ENCODE measurements around the gene SLC25A45.

The SLC25A45 gene

GRCh38 chr11:65386307-65387140, 4.1 kb upstream of the SLC25A45 start, which contains the start of gene FRMD8:
TSS of gene FRMD8 (plus strand) at chr11:65386637. CDS start at chr11:65387037, 400 bp downstream.
- peak; percentile 88 for DNase-seq

GRCh38 chr11:65384301-65384889, 1.9 kb upstream of the SLC25A45 start:
- no peak for DNase-seq

GRCh38 chr11:65383778-65384177, 1.3 kb upstream of the SLC25A45 start:
- DNase-seq: no peak

- DNase-seq: no peak
Observed at GRCh38 chr11:65382804-65383368, 440 bp upstream of the SLC25A45 start.

GRCh38 chr11:65381716-65382032, 772 bp downstream of the SLC25A45 start:
- no peak for DNase-seq

GRCh38 chr11:65380460-65381119, 1.9 kb downstream of the SLC25A45 start:
- no peak for DNase-seq

- no peak for DNase-seq
Observed at GRCh38 chr11:65379698-65380459, 2.6 kb downstream of the SLC25A45 start.

- no peak for DNase-seq
Observed at GRCh38 chr11:65378928-65379638, 3.4 kb downstream of the SLC25A45 start.

- no peak for DNase-seq
Observed at GRCh38 chr11:65378208-65378927, 4.1 kb downstream of the SLC25A45 start.

- DNase-seq: no peak
Observed at GRCh38 chr11:65377777-65378176, 4.7 kb downstream of the SLC25A45 start.

- DNase-seq: no peak
Observed at GRCh38 chr11:65377036-65377435, 5.4 kb downstream of the SLC25A45 start.

GRCh38 chr11:65376138-65376713, 6.2 kb downstream of the SLC25A45 start:
- no peak for DNase-seq

GRCh38 chr11:65375012-65375411, 7.4 kb downstream of the SLC25A45 start:
- no peak for DNase-seq

- DNase-seq: no peak
Observed at GRCh38 chr11:65373839-65374580, 8.4 kb downstream of the SLC25A45 start.

GRCh38 chr11:65370659-65371049, 11.8 kb downstream of the SLC25A45 start:
- DNase-seq: no peak

- no peak for DNase-seq
Observed at GRCh38 chr11:65366340-65366773, 16.1 kb downstream of the SLC25A45 start.

- no peak for DNase-seq
Observed at GRCh38 chr11:65363770-65364169, 18.7 kb downstream of the SLC25A45 start.

- DNase-seq: no peak
Observed at GRCh38 chr11:65362966-65363365, 19.5 kb downstream of the SLC25A45 start.

GRCh38 chr11:65362320-65362931, 20.0 kb downstream of the SLC25A45 start:
- no peak for DNase-seq

GRCh38 chr11:65357856-65358356, 24.5 kb downstream of the SLC25A45 start:
- DNase-seq: no peak

Data from effector CD4-positive, alpha-beta T cell (primary cell).